H1 (cell line): ENCODE measurements around the gene CFAP53. TPM values are rescaled to one million over a fixed set of nuclear protein-coding genes. Genes with fewer than 3 reads are reported as not detected.

Source experiments
- ASH2L ChIP-seq: fragments of 200-600, 300-600 bp; sonication (generic); IDR thresholded peaks from one replicate; pipeline ENCODE4 v1.7.1; 2017; ENCODE audit warnings: low read length
- ATF2 ChIP-seq: IDR thresholded peaks from 2 replicates; pipeline ENCODE4 v1.6.1; 2012; ENCODE audit warnings: low read length, inconsistent platforms
- BRCA1 ChIP-seq: IDR thresholded peaks from 2 replicates; pipeline ENCODE4 v1.6.1; 2012; ENCODE audit warnings: low read depth, low read length, improper control_type of control experiment
- CEBPB ChIP-seq: IDR thresholded peaks from 2 replicates; pipeline ENCODE4 v1.6.1; 2012; ENCODE audit warnings: low read depth, low read length
- EGR1 ChIP-seq: IDR thresholded peaks from 2 replicates; pipeline ENCODE4 v1.6.1; 2011; ENCODE audit warnings: low read depth, low read length, borderline replicate concordance
- FOSL1 ChIP-seq: IDR thresholded peaks from 2 replicates; pipeline ENCODE4 v1.6.1; 2011; ENCODE audit warnings: mild to moderate bottlenecking, low read depth, low read length, moderate library complexity; ENCODE audit not compliant: insufficient read depth
- GABPA ChIP-seq: IDR thresholded peaks from 2 replicates; pipeline ENCODE4 v1.6.1; 2011; ENCODE audit warnings: mild to moderate bottlenecking, low read length, moderate library complexity, borderline replicate concordance; ENCODE audit not compliant: insufficient read depth
- HDAC2 ChIP-seq, 2 experiments: fragments of 300-600 bp in 1 of 2; sonication (generic) in 1 of 2; IDR thresholded peaks; 2 replicates each; pipeline ENCODE4 v1.6.1; 2011 to 2012; ENCODE audit warnings: low read depth in 2 of 2, low read length in 2 of 2, mild to moderate bottlenecking in 2 of 2, moderate library complexity in 2 of 2, borderline replicate concordance in 1 of 2, inconsistent platforms in 1 of 2
- JUN ChIP-seq: IDR thresholded peaks from 2 replicates; pipeline ENCODE4 v1.6.1; 2011; ENCODE audit warnings: low read depth, mild to moderate bottlenecking, improper control_type of control experiment, low read length
- KDM1A ChIP-seq: fragments of 200-600, 300-600 bp; sonication (generic); IDR thresholded peaks from 2 replicates; pipeline ENCODE4 v1.7.1; 2016; ENCODE audit warnings: mild to moderate bottlenecking, low read length, borderline replicate concordance
- KDM4A ChIP-seq: IDR thresholded peaks from one replicate; pipeline ENCODE4 v1.7.1; 2012; ENCODE audit warnings: low read depth, mild to moderate bottlenecking, moderate library complexity, low read length, inconsistent platforms; ENCODE audit not compliant: severe bottlenecking
- MAX ChIP-seq: IDR thresholded peaks from 2 replicates; pipeline ENCODE4 v1.6.1; 2012; ENCODE audit warnings: inconsistent platforms
- NRF1 ChIP-seq: IDR thresholded peaks from 2 replicates; pipeline ENCODE4 v1.6.1; 2011; ENCODE audit warnings: mild to moderate bottlenecking, low read depth, low read length, improper control_type of control experiment
- RAD21 ChIP-seq, 2 experiments: IDR thresholded peaks in 1 of 2; conservative IDR thresholded peaks in 1 of 2; 2 replicates each; pipeline ENCODE4 v1.6.1; 2011; ENCODE audit warnings: low read depth in 2 of 2, low read length in 2 of 2, improper control_type of control experiment in 1 of 2, inconsistent platforms in 1 of 2, mild to moderate bottlenecking in 1 of 2, moderate library complexity in 1 of 2
- RBBP5 ChIP-seq: IDR thresholded peaks from 2 replicates; pipeline ENCODE4 v1.7.1; 2012; ENCODE audit warnings: low read depth, mild to moderate bottlenecking, inconsistent platforms, low read length, moderate library complexity, borderline replicate concordance
- RFX5 ChIP-seq: IDR thresholded peaks from 2 replicates; pipeline ENCODE4 v1.6.1; 2011; ENCODE audit warnings: low read depth, low read length, improper control_type of control experiment, borderline replicate concordance
- SAP30 ChIP-seq: fragments of 300-600 bp; sonication (generic); IDR thresholded peaks from 2 replicates; pipeline ENCODE4 v1.7.1; 2012; ENCODE audit warnings: low read length, moderate library complexity, mild to moderate bottlenecking, inconsistent platforms; ENCODE audit not compliant: insufficient read depth, insufficient replicate concordance
- SIN3A ChIP-seq, 2 experiments: IDR thresholded peaks in 1 of 2; conservative IDR thresholded peaks in 1 of 2; 2 replicates each; pipeline ENCODE4 v1.6.1; 2011 to 2012; ENCODE audit warnings: low read length in 2 of 2, improper control_type of control experiment in 1 of 2, low read depth in 1 of 2, mild to moderate bottlenecking in 1 of 2
- SP1 ChIP-seq: IDR thresholded peaks from 2 replicates; pipeline ENCODE4 v1.6.1; 2011; ENCODE audit warnings: low read depth, low read length
- SP4 ChIP-seq: IDR thresholded peaks from 2 replicates; pipeline ENCODE4 v1.6.1; 2012; ENCODE audit warnings: low read length, inconsistent platforms
- SRF ChIP-seq: IDR thresholded peaks from 2 replicates; pipeline ENCODE4 v1.6.1; 2011; ENCODE audit warnings: mild to moderate bottlenecking, low read depth, low read length, moderate library complexity
- TBP ChIP-seq: IDR thresholded peaks from 2 replicates; pipeline ENCODE4 v1.6.1; 2011; ENCODE audit warnings: low read depth, low read length, improper control_type of control experiment
- polyA plus RNA-seq, 7 experiments: library from polyadenylated mRNA; depleted of rRNA in 3 of 7; stranded (reverse) in 5 of 7; unstranded in 2 of 7; fragments of >200 nt in 5 of 7; fragments of 200-250 nt in 2 of 7; gene quantifications; 1 replicate in 5 of 7; 2 replicates in 1 of 7; 4 replicates in 1 of 7; pipeline versions ENCODE4 v1.2.1 to v1.2.3, GENCODE V29; 2011 to 2013; ENCODE audit warnings: missing spikeins in 2 of 7, mixed read lengths in 2 of 7
- total RNA-seq: library from RNA; stranded (reverse); fragmentation: NEBNext Ultra II Directional; extraction: Animal tissue kit (Norgen Biotek cat#: 25700); gene quantifications from 2 replicates; pipeline ENCODE4 v1.2.1, GENCODE V29; 2021

CFAP53 gene
- total and polyA plus RNA-seq, 2 of the 8 experiments (the other 6 are each of a cell fraction or from before 2014, with no cell fraction given), result 0.08 to 0.30 TPM

- TF ChIP-seq MAX (no peak), CEBPB (no peak), NRF1 (peak; percentile 55), EGR1 (peak; percentile 47; the same call in 1 of the 2 replicates), ASH2L (peak; percentile 29), SRF (no peak), GABPA (peak; percentile 72; the same call in 1 of the 2 replicates), SP4 (no peak), RBBP5 (no peak), JUN (no peak), SP1 (no peak), FOSL1 (no peak), ATF2 (no peak), RFX5 (no peak), RAD21 (IDR thresholded peaks at IDR 0.05 in 1 of 2, conservative IDR thresholded peaks at IDR 0.05 in 1 of 2; ENCODE audit: low read depth in 2 of 2, low read length in 2 of 2) (no peak), HDAC2 (IDR thresholded peaks at IDR 0.05; ENCODE audit: borderline replicate concordance in 1 of 2, low read depth in 2 of 2, low read length in 2 of 2) (peak in 1 of 2 experiments; percentile 77; a peak in 1 of 4 replicates), KDM1A (no peak), BRCA1 (no peak), TBP (no peak), SAP30 (no peak), KDM4A (peak; percentile 62), SIN3A (conservative IDR thresholded peaks at IDR 0.05 in 1 of 2, IDR thresholded peaks at IDR 0.05 in 1 of 2; ENCODE audit: low read depth in 1 of 2, low read length in 2 of 2) (peak; percentile 52 to 97; a peak in 2 of 4 replicates)
These were observed at the start of gene CFAP53 (continued) for GRCh38 chr18:50266248-50266704.
